HG02840 (cell line): ENCODE results near the gene SYNRG.
"Not testable (repeated sequence)": the region's sequence is repeated elsewhere in the genome, so short reads cannot be mapped to it uniquely, and the experiment has no call there.

Source experiments
- ATAC-seq: cut with Tn5 transposase; IDR thresholded peaks from one replicate; pipeline ENCODE4 v1.9.1; 2021; ENCODE audit warnings: mild to moderate bottlenecking, moderate library complexity, moderate number of reproducible peaks; ENCODE audit not compliant: unreplicated experiment, low FRiP score

Gene SYNRG, protein sequence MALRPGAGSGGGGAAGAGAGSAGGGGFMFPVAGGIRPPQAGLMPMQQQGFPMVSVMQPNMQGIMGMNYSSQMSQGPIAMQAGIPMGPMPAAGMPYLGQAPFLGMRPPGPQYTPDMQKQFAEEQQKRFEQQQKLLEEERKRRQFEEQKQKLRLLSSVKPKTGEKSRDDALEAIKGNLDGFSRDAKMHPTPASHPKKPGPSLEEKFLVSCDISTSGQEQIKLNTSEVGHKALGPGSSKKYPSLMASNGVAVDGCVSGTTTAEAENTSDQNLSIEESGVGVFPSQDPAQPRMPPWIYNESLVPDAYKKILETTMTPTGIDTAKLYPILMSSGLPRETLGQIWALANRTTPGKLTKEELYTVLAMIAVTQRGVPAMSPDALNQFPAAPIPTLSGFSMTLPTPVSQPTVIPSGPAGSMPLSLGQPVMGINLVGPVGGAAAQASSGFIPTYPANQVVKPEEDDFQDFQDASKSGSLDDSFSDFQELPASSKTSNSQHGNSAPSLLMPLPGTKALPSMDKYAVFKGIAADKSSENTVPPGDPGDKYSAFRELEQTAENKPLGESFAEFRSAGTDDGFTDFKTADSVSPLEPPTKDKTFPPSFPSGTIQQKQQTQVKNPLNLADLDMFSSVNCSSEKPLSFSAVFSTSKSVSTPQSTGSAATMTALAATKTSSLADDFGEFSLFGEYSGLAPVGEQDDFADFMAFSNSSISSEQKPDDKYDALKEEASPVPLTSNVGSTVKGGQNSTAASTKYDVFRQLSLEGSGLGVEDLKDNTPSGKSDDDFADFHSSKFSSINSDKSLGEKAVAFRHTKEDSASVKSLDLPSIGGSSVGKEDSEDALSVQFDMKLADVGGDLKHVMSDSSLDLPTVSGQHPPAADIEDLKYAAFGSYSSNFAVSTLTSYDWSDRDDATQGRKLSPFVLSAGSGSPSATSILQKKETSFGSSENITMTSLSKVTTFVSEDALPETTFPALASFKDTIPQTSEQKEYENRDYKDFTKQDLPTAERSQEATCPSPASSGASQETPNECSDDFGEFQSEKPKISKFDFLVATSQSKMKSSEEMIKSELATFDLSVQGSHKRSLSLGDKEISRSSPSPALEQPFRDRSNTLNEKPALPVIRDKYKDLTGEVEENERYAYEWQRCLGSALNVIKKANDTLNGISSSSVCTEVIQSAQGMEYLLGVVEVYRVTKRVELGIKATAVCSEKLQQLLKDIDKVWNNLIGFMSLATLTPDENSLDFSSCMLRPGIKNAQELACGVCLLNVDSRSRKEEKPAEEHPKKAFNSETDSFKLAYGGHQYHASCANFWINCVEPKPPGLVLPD (N-terminal part only)

DNA sequence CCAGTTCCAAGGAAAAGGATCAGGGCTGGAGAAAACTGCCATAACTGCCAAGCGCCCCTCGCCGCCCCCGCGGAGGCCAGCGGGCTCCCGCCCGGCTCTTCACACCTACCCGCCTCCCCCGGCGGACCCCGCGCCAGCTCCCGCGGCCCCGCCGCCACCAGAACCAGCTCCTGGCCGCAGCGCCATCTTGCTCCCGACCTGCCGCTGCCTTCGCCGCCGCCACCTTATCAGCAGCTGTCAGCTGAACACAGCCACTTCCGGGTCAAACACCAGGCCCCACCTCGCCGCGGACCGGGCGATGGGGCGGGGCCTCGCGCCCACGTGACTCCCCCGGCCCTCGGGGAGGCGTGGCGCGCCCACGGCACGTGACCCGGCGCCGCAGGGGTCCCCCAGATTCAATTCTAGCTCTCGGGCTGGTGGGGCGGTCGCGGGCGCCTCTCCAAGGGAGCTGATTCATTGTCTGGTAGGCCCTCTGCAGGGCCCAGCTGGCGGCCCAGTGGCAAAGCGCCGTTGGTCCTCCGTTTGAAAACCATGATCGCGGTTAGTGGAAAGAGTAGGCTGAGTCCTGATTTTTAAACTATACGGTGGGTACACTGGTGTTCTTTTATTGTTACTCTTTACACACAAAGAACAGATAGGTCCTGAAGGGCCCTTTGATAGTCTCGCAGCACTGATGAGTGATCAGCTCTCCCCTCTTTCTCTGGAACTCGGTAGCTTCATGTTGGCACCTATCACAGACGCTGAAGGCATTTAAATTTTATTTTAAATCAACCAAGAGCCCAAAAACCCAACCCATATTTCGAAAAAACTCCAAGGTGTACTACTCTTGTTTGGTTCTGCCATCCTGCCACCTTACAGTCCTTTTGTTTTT lies at the start of gene SYNRG:
Gene SYNRG (minus strand): TSS at position 249 of the 871 bp plus-strand sequence. CDS start 63 bp downstream, at position 186.
- ATAC-seq, result peak; percentile 91

DNA sequence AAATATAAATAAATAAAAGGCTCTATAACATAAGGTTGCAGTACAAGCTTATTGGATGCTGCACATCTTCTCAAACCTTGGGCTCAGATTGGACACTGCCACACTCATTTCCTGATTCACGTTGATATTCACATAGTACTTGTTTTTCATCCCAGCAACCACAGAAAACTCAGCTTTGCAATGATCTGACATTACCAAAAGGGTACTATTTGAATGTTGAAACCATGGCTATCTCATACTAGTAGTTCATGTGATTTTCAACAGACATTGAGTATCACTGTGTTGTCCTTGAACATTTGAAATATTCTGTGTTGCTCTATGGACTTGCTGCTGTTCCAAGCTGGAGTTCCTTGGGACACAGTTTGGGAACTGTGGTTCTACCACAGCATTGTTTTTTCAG lies 48.0 kb upstream of the SYNRG start:
- ATAC-seq, result no peak

DNA sequence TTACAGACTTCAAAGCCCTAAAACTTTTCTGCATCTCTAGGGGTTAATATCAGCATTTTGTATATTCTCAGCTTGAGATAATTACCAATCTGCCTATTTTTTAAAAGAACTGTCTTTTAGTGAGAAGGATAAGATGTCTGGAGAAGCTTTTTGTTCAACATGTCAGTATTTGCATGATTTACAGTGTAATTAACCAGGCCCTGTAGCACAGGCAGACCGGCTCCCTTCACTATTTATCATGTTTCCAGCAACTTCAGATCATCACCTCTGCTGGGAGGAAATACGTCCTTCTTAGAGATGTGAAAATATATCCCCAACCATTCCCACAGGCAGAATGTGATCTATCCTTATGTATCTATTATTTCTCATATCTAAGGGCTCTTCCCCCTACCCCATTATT lies 42.6 kb upstream of the SYNRG start:
- no peak for ATAC-seq

DNA sequence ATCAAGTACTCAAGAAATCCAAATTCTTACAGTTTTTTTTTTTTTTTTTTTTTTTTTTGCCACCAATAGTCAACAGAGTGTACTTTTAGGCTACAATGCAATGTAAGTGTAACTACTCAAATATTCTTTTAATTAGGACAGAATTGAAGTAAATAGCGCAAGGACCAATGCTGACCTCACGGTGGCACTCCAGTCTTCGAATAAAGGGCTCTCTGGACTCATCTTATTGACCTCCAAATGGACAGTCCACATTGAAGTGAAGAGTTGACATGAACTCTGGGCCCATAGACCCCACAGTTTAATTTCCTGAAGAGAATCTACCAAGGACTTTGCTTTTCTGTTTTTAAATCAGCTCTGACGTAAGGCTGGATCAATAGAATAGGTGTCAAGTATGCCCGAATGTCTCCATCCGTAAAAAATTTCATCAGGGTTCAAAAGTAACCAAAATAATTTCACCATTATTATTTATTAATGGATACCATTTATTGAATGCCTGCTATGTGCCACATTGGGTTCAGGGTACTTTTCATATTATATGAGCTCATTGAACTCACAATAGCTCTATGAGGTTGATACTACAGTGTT lies 41.3 kb upstream of the SYNRG start:
- ATAC-seq, result no peak

DNA sequence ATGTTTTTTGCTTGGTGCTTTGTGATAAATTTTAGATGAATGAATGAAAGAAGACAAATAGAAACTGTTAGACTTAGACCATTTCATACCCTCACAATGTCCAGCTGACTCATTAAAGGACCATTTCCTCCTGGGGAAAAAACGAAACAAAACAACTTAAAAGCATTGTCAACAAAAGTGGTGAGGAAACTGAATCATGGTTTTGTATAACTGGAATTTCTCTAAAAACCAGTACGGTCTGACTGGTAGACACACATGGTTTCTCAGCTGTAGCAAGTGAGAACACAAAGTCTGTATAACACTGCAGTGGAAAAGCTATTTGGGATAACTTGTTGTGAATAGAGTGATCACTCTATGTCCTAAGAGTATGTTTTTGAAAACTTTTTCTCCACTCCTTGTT lies 39.3 kb upstream of the SYNRG start:
- ATAC-seq, result no peak

DNA sequence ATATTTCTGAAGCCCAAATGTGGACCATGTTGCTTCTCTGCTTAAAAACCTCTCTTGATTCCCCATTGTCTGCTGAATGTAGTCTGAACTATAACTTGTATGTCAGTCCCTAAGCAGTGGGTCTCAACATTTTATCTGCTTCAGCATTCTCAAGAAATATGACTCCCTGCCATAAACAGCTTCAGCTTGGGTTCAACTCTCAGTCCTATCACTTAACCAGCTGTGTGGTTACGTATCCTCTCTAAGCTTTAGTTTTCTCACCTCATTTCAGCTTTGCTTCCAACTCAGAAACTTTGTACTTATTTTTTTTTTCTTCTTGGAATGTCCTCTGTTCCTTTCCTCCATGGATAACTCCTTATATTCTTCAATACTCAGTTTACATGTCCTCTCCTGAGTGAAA lies 38.6 kb upstream of the SYNRG start:
- ATAC-seq, result no peak

DNA sequence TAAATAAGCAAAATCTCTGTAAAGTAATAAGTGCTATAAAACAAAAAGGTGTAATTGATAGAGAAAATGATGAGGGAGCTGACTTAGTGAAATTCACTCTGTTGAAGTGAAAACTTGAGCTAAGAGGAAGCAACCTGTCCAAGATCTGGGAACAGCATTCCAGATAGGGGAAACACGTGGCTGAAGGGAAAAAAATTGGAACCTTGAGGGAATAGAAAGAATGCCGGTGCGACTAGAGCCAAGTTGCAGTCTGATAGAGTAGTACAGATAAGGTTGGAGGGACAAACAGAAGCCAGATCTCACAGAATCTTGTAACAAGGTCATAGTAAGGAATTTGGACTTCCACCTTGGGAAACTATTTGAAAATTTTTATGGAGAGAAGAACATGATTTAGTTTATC lies 34.7 kb upstream of the SYNRG start:
- no peak for ATAC-seq

DNA sequence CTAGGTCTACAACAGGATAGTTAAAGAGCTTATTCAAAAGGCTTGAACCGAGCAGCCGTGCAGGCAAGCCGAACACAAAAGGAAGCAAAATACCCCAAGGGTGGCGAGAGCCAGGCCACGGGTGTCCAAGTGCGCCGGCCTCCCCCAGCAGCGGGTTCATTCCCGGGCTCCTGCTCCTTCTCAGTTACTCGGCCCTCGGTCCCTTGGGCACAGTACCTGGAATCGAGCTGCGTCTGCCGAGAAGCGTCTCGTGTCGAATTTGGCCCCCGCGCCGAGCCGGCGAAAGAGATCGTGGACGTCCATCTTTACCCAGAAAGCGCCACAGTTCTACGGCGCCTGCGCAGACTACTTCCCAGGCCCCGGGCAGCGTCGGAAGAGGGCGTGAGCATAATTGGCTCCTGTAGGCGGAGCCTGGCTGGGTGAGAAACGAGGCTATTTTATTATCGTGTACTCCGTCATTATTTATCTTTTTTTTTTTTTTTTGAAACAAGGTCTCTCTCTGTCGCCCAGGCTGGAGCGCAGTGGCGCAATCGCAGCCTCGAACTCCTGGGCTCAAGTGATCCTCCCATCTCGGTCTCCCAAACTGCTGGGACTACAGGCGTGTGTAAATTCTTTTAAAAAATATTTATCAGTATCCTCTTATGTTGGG lies 34.0 kb upstream of the SYNRG start, which contains the start of gene DDX52:
Gene DDX52 (minus strand): TSS at position 329 of the 649 bp plus-strand sequence. CDS start 26 bp downstream, at position 303.
- peak; percentile 84 for ATAC-seq

DNA sequence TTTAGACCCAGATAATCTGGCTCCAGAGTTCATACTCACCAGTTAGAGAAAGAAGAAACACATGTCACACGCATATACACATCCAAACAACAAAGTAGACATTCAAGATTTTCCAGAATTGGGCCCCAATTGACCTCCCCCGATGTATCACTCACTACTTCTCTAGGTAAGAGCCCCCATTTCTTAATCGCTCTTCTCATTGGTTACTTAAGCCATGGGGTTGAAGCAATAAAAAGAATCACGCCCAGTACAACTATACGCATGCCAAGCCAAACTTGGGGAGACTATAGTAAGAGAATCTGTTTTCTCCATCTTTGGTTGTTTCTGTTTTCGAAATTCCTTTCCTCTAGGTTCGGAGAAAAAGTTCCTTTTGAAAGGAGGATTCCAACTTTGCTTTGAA lies 33.5 kb upstream of the SYNRG start:
- ATAC-seq, result no peak

DNA sequence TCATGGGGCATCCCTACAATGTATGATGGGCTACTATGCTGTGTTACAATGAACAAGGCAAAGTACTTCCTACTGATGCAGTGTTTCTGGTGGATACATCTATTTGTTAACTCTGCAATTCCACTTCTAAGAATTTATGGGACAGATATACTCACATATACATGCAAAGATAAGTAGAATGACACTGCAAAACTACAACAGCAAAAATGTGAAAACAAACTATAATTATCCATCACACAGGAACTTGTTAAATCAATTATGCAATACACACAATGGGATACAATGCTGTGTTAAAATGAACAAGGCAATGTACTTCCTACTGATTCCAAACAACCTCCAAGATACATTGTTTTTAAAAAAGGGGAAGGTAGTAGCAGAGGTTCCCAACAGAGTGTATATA lies 30.8 kb upstream of the SYNRG start:
- no peak for ATAC-seq

DNA sequence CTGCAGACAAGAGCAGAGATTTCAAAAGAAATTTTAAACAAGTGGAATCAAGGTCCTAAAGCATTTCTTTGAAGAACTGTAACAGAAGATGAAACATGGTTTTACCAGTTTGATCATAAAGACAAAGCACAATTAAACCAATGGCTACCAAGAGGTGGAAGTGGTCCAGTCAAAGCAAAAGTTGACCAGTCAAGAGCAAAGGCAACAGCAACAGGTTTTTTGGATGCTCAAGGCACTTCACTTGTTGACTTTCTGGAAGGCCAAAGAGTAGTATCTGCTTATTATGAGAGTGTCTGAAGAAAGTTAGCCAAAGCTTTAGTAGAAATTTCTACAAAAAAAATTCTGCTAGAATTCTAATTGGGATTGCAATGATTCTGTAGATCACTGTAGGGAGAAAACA lies 28.7 kb upstream of the SYNRG start:
- no peak for ATAC-seq

DNA sequence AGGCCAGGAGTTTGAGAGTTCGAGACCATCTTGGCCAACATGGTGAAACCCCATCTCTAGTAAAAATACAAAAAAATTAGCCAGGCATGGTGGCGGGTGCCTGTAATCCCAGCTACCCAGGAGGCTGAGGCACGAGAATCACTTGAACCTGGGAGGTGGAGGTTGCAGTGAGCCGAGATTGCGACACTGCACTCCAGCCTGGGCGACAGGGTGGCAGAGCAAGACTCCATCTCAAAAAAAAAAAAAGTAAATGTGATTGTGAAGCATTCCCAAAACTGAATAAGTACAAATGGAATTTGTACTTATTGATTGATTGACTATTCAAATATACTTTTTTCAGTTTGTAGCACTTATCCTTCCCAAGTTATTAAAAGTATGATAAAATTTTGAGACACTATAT lies 7.2 kb upstream of the SYNRG start:
- ATAC-seq, result not testable (repeated sequence)

DNA sequence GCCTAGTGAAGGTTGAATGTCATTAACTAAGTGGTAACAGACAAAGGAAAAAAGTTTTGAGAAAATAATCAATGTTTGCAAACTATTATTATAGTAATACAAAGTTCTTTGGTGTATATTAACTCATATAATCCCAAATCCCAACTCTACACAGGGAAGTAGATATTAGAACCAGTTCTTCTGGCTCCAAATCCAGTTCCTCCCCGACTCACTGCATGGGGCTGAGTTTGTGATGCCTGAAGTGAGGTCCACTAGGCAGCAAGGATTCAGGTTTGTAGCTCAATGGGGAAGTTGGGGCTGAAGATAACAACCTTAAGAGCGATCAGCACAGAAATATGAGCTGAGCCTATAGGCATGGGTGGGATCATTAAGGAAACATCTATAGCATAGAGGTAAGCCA lies 5.6 kb upstream of the SYNRG start:
- ATAC-seq, result no peak

DNA sequence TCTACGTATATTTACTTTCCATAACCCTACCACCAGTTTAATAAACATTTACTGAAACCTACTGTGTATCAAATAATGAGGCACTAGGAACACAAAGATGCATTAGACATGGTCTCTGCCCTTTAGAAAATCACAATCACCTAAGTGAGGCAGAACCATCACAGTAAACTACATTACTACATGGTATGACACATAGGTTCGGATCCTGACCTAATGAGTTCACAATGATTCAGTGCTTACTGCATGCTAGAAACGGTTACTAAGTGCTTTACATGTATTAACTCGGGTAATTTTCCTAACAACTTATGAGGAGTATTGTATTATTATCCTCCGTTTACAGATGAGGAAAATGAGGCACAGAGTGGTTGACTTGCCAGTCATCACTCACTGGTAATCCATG lies 5.2 kb upstream of the SYNRG start:
- ATAC-seq, result no peak

DNA sequence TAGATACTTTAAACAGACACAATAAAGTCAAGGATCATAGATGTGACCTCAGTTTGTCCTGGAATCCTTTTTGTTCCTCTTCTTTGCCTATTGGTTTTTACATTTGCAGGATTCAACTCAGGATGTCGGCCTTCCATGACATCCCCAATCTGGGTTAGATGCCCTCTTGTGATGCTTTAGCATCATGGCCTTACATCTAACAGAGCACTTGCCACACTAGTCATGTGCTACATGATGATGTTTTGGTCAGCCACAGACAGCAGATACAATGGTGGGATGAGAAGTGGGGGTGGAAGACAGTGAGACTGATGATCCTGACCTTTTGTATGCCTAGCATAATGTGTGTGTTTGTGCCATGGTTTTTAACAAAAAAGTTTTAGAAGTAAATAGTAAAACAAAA lies 1.8 kb upstream of the SYNRG start:
- ATAC-seq, result no peak

DNA sequence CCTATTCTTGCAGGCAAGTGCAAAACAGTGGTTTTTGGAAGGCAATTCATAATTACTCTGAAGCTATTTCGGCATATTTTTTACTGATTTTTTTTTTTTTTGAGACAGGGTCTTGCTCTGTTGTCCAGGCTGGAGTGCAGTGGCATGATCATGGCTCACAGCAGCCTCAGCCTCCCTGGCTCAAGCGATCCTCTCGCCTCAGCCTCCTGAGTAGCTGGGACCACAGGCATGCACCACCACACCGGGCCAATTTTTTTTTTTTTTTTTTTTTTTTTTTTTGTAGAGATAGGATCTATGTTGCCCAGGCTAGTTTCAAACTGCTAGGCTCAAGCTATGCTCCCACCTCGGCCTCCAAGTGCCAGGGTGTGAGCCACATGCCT lies 813 bp upstream of the SYNRG start:
- ATAC-seq, result not testable (repeated sequence)

DNA sequence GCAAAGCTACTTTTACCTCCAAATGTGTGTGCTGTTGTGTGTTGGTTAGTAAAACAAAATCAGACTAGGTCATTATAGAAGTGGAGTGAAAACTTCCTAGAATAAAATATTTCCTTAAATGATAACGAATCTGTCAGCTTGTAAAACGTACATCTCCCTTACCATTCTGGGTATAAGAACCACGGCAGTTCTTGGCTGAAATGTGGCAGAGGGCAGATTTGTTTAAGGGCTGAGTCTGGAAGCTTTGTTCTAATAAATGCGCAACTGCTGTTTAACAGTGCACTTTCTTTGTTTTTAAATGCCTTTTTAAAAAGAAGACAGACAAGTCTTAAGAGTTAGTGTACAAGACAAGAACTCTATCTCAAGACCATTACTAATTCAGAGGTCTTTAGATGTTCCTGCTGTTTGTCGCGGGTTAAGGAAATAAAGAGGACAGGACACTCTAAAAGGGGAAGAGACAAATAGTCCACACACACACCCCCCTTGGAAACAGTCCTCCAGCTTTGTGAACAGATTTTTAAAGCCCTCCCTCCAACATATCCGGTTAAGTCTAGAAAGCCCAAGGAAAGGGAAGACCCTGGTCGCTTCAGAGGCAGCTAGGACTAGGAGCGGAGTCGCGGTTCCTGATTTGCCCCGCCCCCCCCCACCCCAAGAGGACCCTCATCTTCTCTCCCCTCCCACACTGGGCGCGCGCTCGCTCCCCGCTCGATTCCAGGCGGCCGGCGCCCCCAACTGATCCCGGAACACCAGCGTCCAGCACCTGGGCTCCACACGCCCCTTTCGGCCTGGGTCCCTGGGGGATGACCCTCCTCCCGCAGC lies 658 bp downstream of the SYNRG start:
- ATAC-seq, result peak; percentile 28
